Left lung (tissue), 10 donors: ENCODE measurements around the gene KDM5B. TPM values are rescaled to one million over a fixed set of nuclear protein-coding genes. Genes with fewer than 3 reads are reported as not detected.
"Not testable (repeated sequence)": the region's sequence is repeated elsewhere in the genome, so short reads cannot be mapped to it uniquely, and the experiment has no call there.

Experiments used
- ATAC-seq: fragments of 200-7000 bp; cut with Tn5 transposase; one replicate; pipeline ENCODE4 v1.9.1; 2020; ENCODE audit warnings: moderate library complexity
- DNase-seq, 4 donors: peaks; one replicate each; pipeline ENCODE4 v3.0.0-alpha.2; 2013 to 2020
- H3K27ac ChIP-seq, 2 donors: fragments of 200-600 bp; sonication (generic) in 1 of 2; one replicate each; pipeline versions ENCODE4 v1.5.0 to v1.8.0; 2020 to 2021
- H3K27me3 ChIP-seq, 2 donors: fragments of 200-600 bp; sonication (generic) in 1 of 2; one replicate each; pipeline versions ENCODE4 v1.5.0 to v1.8.0; 2020 to 2021
- H3K36me3 ChIP-seq, 2 donors: fragments of 200-600 bp; sonication (generic) in 1 of 2; one replicate each; pipeline versions ENCODE4 v1.5.0 to v1.8.0; 2020 to 2021
- H3K4me1 ChIP-seq, 2 donors: fragments of 200-600 bp; one replicate each; pipeline ENCODE4 v1.8.0; 2021
- H3K4me3 ChIP-seq, 2 donors: fragments of 200-600 bp; sonication (generic) in 1 of 2; one replicate each; pipeline versions ENCODE4 v1.5.0 to v1.8.0; 2020 to 2021; ENCODE audit warnings: mild to moderate bottlenecking in 1 of 2
- H3K9me3 ChIP-seq, 2 donors: fragments of 200-600 bp; sonication (generic) in 1 of 2; one replicate each; pipeline versions ENCODE4 v1.5.0 to v1.8.0; 2020 to 2021
- intact Hi-C, 2 donors: fragments of 100-400 bp; cut with DNase I; formaldehyde crosslinking; loops; one replicate each; pipeline versions ENCODE4 v1.11.2 to v1.14.2; 2022
- polyA plus RNA-seq, 6 donors: library from polyadenylated mRNA; unstranded; fragments of 120-200 nt; gene quantifications; one replicate each; pipeline ENCODE4 v1.2.1, GENCODE V29; 2013; ENCODE audit not compliant: insufficient read length in 6 of 6
- total RNA-seq, 2 donors: library from RNA; stranded (reverse); fragmentation: NEBNext Ultra II Directional; extraction: Animal tissue kit (Norgen Biotek cat#: 25700); gene quantifications; one replicate each; pipeline ENCODE4 v1.2.1, GENCODE V29; 2021
- TF ChIP-seq, protein P1 (sequence below), 2 donors: fragments of 200-600 bp; sonication (generic) in 1 of 2; IDR thresholded peaks; one replicate each; pipeline versions ENCODE4 v1.5.0 to v1.8.0; 2021; ENCODE audit warnings: antibody characterized with exemption in 2 of 2
- donor health status: DM: no; HTN: yes; CAD: no.
- donor health status: DM: no; HTN: no; CAD: no.

KDM5B gene
- total and polyA plus RNA-seq, 8 donors = 46.4 to 124 (median 105) TPM

DNA sequence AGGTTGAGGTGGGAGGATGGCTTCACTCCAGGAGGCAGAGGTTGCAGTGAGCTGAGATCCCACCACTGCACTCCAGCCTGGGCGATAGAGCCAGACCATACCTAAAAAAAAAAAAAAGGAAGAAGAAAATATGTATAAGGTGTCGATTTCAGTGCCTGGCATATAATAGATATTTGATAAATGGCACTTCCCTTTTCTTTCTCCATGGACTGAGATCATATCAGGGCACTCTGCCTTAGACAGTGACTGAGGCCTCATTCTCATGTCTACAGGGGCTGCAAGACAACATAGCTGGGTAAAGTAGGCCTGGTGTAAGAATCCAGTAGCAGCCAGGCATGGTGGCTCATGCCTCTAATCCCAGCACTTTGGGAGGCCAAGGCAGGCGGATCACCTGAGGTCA is 23.7 kb upstream of the KDM5B start:
- DNase-seq (no peak), ATAC-seq (no peak)
- Histone ChIP-seq H3K27me3 (no peaks in the 10 kb centered on the region), H3K27ac (no peak overlapping the region), H3K4me1 (peaks cover 0 to 18% of the 10 kb centered on the region in 2 donors), H3K9me3 (no peaks in the 10 kb centered on the region), H3K36me3 (no peaks in the 10 kb centered on the region), H3K4me3 (no peak overlapping the region)
- intact Hi-C loops = no loop called here
- TF ChIP-seq, protein P1, sequence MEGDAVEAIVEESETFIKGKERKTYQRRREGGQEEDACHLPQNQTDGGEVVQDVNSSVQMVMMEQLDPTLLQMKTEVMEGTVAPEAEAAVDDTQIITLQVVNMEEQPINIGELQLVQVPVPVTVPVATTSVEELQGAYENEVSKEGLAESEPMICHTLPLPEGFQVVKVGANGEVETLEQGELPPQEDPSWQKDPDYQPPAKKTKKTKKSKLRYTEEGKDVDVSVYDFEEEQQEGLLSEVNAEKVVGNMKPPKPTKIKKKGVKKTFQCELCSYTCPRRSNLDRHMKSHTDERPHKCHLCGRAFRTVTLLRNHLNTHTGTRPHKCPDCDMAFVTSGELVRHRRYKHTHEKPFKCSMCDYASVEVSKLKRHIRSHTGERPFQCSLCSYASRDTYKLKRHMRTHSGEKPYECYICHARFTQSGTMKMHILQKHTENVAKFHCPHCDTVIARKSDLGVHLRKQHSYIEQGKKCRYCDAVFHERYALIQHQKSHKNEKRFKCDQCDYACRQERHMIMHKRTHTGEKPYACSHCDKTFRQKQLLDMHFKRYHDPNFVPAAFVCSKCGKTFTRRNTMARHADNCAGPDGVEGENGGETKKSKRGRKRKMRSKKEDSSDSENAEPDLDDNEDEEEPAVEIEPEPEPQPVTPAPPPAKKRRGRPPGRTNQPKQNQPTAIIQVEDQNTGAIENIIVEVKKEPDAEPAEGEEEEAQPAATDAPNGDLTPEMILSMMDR (IDR thresholded peaks at IDR 0.05) = no peak

DNA sequence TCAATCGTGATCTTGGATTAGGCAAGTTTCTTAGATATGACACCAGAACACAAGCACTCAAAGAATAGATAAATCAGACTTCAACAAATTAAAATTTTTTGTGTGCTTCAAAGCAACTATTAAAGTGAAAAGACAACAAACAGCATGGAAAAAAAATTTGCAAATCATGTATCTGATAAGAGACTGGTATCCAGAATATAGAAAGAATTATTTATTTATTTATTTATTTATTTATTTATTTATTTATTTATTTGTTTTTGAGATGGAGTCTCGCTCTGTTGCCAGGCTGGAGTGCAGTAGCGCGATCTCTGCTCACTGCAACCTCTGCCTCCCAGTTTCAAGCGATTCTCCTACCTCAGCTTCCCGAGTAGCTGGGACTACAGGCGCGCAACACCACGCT is 21.0 kb upstream of the KDM5B start:
- ATAC-seq, H3K36me3 ChIP-seq, H3K27me3 ChIP-seq, H3K9me3 ChIP-seq, H3K4me3 ChIP-seq, intact Hi-C loops, H3K27ac ChIP-seq, H3K4me1 ChIP-seq, DNase-seq: not testable (repeated sequence)

DNA sequence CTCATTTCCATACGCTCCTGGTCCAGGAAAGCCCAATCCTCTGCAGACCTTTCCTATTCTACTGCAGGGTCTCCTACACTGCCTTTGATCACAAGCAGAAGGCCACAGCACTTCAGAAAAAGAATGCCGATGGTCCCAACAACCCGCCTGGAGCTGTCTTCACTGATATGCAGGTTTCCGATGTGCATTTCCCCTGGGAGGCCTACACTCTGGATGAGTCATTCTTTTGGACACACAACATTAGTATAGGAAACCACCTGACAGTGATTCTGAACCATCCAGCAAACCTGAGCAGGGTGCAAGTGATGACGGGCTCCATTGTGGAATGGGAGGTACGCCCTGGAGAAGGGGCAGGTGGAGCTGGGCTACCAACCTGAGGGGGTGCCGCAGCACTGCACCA is 17.5 kb upstream of the KDM5B start:
- H3K4me3 ChIP-seq = no peak overlapping the region
- intact Hi-C loops = no loop called here
- DNase-seq (no peak), ATAC-seq (no peak)
- H3K36me3 ChIP-seq = no peaks in the 10 kb centered on the region
- H3K27me3 ChIP-seq = no peaks in the 10 kb centered on the region
- H3K4me1 ChIP-seq = no peaks in the 10 kb centered on the region
- no peaks in the 10 kb centered on the region for H3K9me3 ChIP-seq
- TF ChIP-seq, protein P1 (IDR thresholded peaks at IDR 0.05) = no peak
- H3K27ac ChIP-seq = no peak overlapping the region

DNA sequence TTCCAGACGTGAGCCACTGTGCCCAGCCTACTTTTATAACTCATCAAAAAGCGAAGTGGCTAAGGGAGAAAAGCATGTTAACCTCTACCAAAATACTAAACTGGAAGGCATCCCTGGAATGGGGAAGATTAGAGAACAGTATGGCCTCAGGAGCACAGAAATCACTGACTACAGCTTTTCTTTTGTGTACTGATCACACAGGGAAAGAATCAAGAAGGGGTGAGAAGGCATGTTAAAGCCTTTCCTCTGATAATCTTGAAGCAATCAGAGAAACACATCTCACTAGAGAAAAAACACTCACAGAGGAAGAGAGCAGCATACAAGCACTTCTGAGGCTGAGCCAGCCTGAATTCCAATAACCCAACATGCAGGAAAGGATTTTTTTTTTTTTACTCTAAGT is 13.2 kb upstream of the KDM5B start:
- H3K4me3 ChIP-seq = no peak overlapping the region
- peaks cover 0 to 14% of the 10 kb centered on the region in 2 donors for H3K27me3 ChIP-seq
- DNase-seq (no peak), ATAC-seq (peak; percentile 29)
- TF ChIP-seq, protein P1 (IDR thresholded peaks at IDR 0.05) = no peak
- H3K9me3 ChIP-seq = no peaks in the 10 kb centered on the region
- H3K27ac ChIP-seq = no peak overlapping the region
- no peaks in the 10 kb centered on the region for H3K4me1 ChIP-seq
- intact Hi-C loops = no loop called here
- no peaks in the 10 kb centered on the region for H3K36me3 ChIP-seq

DNA sequence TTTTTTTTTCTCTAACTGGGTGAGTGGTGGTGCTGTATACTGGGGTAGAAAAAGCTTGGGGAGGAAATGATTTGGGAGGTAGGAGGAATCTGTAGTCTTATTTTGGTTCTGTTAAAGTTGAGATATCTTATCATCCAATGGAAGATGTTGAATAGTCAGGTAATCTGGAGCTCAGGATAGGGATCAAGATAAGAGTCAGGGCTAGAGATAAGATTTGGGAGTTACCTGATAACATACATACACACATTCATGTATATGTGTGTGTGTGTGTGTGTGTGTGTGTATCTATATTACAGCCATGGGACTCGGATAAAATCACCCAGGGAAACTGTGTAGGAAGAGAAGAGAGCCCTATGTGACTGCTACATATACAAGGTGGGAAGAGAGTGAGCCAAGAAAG is 10.6 kb upstream of the KDM5B start:
- no peak overlapping the region for H3K4me3 ChIP-seq
- TF ChIP-seq, protein P1 (IDR thresholded peaks at IDR 0.05) = no peak
- ATAC-seq = no peak
- intact Hi-C loops = no loop called here
- no peak overlapping the region for H3K27ac ChIP-seq
- no peaks in the 10 kb centered on the region for H3K9me3 ChIP-seq
- no peaks in the 10 kb centered on the region for H3K36me3 ChIP-seq
- no peak for DNase-seq
- peaks cover 0 to 14% of the 10 kb centered on the region in 2 donors for H3K27me3 ChIP-seq
- no peaks in the 10 kb centered on the region for H3K4me1 ChIP-seq

DNA sequence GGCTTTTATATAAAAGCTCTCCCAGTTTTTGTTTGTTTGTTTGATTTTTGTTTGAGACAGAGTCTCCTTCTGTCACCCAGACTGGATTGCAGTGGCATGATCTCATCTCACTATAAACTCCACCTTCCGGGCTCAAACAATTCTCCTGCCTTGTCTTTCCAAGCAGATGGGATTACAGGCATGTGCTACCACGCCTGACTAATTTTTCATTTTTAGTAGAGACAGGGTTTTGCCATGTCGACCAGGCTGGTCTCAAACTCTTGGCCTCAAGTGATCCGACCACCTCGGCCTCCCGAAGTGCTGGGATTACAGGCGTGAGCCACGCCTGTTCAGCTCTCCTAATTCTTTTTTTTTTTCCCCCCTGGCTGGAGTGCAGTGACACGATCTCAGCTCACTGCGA is 6.9 kb upstream of the KDM5B start:
- intact Hi-C loops = no loop called here
- peaks cover 8 to 16% of the 10 kb centered on the region in 2 donors for H3K4me1 ChIP-seq
- no peak overlapping the region for H3K27ac ChIP-seq
- no peak overlapping the region for H3K4me3 ChIP-seq
- no peak for ATAC-seq
- TF ChIP-seq, protein P1 (IDR thresholded peaks at IDR 0.05) = no peak
- H3K9me3 ChIP-seq = no peaks in the 10 kb centered on the region
- DNase-seq = no peak
- H3K36me3 ChIP-seq = no peaks in the 10 kb centered on the region
- H3K27me3 ChIP-seq = peaks cover 0 to 22% of the 10 kb centered on the region in 2 donors
